T follicular helper cell (primary cell): Measurements from ENCODE around the gene B4GALT4.

Experiments
- DNase-seq: peaks from one replicate; pipeline ENCODE4 v3.0.0-alpha.2; 2020; ENCODE audit warnings: low read depth

Gene B4GALT4

GRCh38 chr3:119237299-119237698 is 3.4 kb downstream of the B4GALT4 start:
- no peak for DNase-seq

DNA sequence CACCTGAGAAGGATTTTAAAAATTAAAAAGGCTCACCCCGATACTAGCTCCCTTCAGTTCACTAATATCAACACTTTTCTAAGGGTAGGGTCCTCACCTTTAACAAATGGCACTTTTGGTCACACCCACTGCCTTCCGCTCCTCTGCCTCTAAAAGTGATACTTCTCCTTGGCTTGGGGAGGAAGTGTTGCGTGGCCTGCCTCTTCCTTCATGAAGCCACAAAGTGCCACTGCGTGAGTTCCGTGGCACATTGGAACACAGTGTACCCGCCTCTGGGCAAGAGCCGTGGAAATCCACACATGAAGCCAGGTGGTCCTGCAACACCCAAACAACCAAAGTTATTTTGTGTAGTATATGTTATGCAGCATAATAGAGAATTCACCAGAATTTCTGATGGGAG is 3.9 kb downstream of the B4GALT4 start:
- DNase-seq, result no peak

DNA sequence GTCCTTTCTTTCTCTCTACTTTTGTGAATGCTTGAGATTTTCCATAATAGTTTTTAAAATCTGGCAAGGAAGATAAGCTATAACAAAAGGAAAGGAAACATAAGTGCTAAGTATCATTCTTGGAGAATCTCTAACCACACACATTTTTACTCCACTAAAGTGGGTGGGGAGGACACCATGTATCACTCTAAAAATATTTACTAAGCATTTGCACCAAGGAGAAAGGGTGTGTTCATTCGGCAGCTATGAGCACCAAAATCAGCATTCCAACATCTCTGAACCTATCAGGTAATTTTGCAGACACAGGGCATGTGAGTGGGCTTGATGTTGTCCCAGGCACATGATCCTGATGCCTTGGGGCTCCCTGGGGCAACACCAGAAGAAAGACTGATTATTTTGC is 5.5 kb downstream of the B4GALT4 start:
- no peak for DNase-seq

- DNase-seq, result no peak
These were observed 6.1 kb downstream of the B4GALT4 start for GRCh38 chr3:119234610-119235009.

- no peak for DNase-seq
These were observed 9.9 kb downstream of the B4GALT4 start for GRCh38 chr3:119230745-119231144.

GRCh38 chr3:119230071-119230470 is 10.6 kb downstream of the B4GALT4 start:
- DNase-seq, result no peak

DNA sequence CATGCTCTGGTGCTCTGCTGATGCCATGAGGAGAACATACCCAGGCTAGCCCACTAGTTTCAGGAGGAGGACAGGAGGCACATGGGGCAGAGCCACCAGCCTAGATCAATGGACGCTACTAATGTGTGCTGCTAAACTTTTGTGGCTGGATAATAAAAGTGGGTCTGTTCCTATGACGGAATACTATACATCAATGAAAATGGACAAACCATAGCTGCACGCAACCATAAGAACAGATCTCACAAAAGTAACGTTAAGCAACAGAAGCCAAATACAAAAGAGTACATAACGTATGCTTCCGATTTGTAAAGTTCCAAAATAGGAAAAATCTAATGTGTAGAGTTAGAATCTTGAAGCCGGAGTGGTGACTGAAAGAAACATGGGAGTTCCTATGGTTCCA is 11.5 kb downstream of the B4GALT4 start:
- DNase-seq, result no peak

- no peak for DNase-seq
These were observed 12.1 kb downstream of the B4GALT4 start for GRCh38 chr3:119228373-119229145.

DNA sequence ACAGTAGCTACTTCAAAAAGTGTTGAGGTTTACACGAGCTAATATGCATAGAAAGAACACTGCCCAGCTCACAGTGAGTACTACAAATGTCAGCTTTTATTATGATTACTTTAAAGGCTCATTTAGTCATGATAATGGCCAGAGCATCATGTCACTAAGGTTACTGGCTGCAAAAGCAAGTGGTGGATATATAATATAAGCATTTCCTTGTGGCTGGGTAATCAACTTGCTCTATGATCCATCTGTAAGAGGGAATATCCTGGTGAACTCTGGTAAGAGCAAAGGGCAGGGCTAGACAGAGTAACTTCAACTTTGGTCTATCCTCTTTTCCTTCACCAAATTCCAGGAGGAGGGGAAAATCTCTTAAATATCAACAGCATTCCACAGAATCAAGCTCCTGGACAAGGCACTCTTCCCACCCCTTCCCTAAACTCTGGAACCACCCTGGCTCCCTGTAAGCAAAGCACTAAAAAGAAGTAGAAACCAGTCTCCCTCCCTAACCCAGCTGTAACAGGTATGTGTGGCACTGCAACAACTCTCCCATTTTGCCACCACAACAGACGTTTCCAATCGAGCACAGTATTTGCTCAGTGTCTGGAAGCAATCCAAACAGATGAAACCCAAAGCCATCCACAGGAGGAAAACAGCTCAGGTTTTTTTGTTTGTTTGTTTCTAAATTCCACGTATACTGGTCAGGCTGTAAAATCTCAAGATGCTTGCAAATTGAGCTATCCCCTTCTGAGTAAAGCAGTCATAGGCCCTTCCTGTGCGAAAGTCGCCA is 13.4 kb downstream of the B4GALT4 start:
- DNase-seq, result no peak

DNA sequence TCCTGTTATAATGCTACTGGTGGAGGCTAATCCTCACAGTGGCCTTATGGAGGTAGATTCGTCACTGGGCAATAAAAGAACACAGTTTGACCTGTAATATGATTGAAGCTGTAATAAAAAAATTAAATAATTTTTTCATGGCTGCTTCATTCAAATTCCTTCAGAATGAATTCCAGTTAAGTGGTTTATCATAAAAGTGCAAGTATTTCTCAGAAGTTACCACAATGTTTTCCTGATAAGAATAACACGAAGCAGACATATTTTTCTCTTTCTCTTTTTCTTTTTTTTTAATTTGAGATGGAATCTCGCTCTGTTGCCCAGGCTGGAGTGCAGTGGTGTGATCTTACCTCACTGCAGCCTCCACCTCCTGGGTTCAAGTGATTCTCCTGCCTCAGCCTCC is 15.6 kb downstream of the B4GALT4 start:
- no peak for DNase-seq

GRCh38 chr3:119223511-119223910 is 17.2 kb downstream of the B4GALT4 start:
- DNase-seq, result no peak

- no peak for DNase-seq
These were observed 18.3 kb downstream of the B4GALT4 start for GRCh38 chr3:119222391-119222790.

GRCh38 chr3:119221779-119222320 is 18.8 kb downstream of the B4GALT4 start:
- DNase-seq, result no peak

GRCh38 chr3:119220970-119221667 is 19.6 kb downstream of the B4GALT4 start:
- no peak for DNase-seq

DNA sequence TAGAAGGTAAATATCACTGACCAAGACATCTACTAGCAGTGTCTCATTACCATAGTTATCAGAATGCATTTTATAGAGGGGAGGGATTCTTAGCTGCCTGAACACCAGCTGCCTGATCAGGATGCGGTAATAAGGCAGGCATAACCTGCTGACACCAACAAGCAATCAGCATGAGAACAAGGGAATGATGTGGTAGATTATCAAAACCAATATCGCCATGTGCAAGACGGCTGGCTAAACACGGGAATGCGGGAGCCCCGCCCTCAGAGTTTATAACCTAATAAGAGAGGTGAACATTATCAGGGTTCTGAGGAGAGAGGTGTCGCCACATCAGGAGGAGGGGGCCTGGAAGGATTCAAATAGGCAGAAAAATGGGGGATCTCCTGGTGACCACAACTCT is 20.5 kb downstream of the B4GALT4 start:
- no peak for DNase-seq

- no peak for DNase-seq
These were observed 21.6 kb downstream of the B4GALT4 start for GRCh38 chr3:119219069-119219468.

- DNase-seq, result no peak
These were observed 28.9 kb downstream of the B4GALT4 start for GRCh38 chr3:119211803-119212202.

- DNase-seq, result no peak
These were observed 29.5 kb downstream of the B4GALT4 start for GRCh38 chr3:119211193-119211592.

- no peak for DNase-seq
These were observed 33.2 kb downstream of the B4GALT4 start for GRCh38 chr3:119207512-119207875.

- DNase-seq, result no peak
These were observed 33.8 kb downstream of the B4GALT4 start for GRCh38 chr3:119206611-119207511.

DNA sequence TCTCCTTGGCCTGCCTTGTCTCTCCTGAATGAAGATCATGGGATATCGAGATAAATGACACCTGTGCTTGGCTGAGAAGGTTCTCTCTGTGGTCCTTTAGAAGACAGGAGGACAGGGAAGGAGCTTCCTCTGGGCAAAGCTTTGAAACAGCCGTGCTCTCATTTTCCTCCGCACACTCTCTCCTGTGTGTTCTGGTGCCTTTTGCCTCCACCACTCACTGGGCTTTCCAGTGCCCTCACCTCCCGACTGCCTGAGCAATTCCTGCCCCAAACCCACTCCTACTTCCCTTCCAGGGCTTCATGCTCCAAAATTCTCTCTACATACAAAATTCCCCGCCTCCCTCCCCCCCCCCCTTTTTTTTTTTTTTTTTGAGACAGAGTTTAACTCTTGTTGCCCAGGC is 35.0 kb downstream of the B4GALT4 start:
- DNase-seq, result no peak

- DNase-seq, result no peak
These were observed 35.5 kb downstream of the B4GALT4 start for GRCh38 chr3:119205209-119205608.
